ENCODE measurements around the gene BSPRY.

BSPRY gene

GRCh38 chr9:113307396-113307975 lies 41.9 kb upstream of the BSPRY start:
- CTCF ChIA-PET: interaction anchor here (1.0 to 7.0 kb wide), 9 partner anchors 8 to 353 kb away, joined by 3 to 132 read pairs (median 8); partner anchors contain the start of genes C9orf43, POLE3 and WDR31
- POLR2A ChIA-PET: no interaction called here
- DNase-seq (ENCODE audit: low read depth, low spot score): no peak
- TF ChIP-seq CTCF (IDR thresholded peaks at IDR 0.05; ENCODE audit: insufficient read depth, low read length, missing control alignments): no peak
- no peak overlapping the region for H3K4me3 ChIP-seq (ENCODE audit: low read depth, low read length)

DNA sequence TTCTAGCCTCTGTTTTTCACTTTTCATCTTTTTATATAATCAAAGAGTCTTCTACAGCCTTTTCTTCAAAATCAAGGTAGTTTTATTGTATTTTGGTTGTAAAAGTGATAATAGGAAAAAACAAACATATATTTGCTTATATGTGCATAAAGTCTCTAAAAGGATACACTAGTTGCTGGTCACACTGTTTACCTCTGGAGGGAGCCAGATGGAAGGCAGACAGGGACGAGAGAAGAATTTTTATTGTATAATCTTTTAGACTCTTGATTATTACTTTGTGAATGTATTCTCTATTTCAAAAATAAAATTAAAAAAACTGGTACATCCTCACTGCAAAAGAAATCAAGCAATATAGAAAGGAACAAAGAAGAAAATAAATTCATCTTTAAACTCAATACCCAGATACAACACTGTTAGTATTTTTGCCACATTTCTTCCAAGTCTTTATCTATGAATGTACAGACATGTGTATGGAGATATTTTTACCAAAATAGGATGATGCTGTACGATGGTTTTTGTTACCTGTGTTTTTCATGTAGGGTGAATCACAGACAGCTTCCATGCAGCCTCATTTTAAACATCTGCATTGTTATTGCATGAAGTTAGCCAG lies 40.0 kb upstream of the BSPRY start:
- DNase-seq (ENCODE audit: low read depth, low spot score): no peak
- H3K4me3 ChIP-seq (ENCODE audit: low read depth, low read length): no peak overlapping the region
- peak; percentile 55 for TF ChIP-seq CTCF (IDR thresholded peaks at IDR 0.05; ENCODE audit: insufficient read depth, low read length, missing control alignments)
- ChIA-PET POLR2A (no interaction called here), CTCF (interaction anchor here (0.7 to 7.0 kb wide), 16 partner anchors 9 to 741 kb away, joined by 3 to 132 read pairs (median 7); partner anchors contain the start of genes ALAD, BSPRY, C9orf43 and POLE3)

DNA sequence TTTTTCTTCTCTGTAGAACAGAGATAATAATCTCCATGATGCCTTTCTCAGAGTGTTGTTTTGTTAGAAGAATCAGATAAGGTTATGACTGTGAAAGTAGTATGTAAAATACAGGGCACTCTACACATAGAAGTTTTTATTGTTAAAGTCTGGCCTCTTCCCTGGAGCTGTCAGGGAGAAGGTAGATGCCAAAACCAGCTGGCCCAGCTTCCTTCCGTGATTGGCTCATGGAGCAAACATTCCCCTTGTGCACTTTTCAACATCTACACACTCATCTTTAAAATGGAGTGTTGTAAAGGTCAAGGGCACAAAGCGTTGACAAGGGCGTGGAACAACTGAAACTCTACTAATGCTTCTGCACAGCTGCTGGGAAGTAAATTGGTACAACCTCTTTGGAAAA lies 38.8 kb upstream of the BSPRY start:
- POLR2A ChIA-PET: no interaction called here
- CTCF ChIA-PET: interaction anchor here (1.0 to 7.0 kb wide), 14 partner anchors 9 to 346 kb away, joined by 3 to 132 read pairs (median 10); partner anchors contain the start of genes ALAD, BSPRY, C9orf43 and CDC26
- DNase-seq (ENCODE audit: low read depth, low spot score): no peak
- no peak overlapping the region for H3K4me3 ChIP-seq (ENCODE audit: low read depth, low read length)
- no peak for TF ChIP-seq CTCF (IDR thresholded peaks at IDR 0.05; ENCODE audit: insufficient read depth, low read length, missing control alignments)

- ChIA-PET CTCF (interaction anchor here (0.6 to 7.0 kb wide), 15 partner anchors 9 to 344 kb away, joined by 3 to 132 read pairs (median 4); partner anchors contain the start of genes ALAD, BSPRY, C9orf43 and POLE3), POLR2A (no interaction called here)
- TF ChIP-seq CTCF (IDR thresholded peaks at IDR 0.05; ENCODE audit: insufficient read depth, low read length, missing control alignments): no peak
Measured at GRCh38 chr9:113311961-113312360, 37.4 kb upstream of the BSPRY start.

DNA sequence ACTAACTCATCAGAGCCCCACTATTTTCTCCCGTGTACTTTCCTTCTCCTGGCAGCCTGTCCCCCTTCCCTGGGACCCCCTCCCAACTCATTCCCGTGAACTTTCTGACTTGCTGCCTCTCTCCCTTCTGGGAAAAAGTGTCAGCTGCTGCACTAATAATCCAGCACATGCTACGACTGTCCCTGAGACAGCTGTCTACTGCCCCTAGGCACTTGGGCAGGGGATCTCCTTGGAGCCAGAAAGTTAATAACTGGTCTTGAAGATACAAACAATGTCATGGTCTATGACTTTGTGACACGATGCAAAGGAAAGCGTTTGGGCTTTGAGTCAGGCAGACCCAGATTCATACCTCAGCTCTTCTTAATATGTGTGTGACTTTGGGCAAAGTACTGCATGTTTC lies 36.1 kb upstream of the BSPRY start:
- POLR2A ChIA-PET: no interaction called here
- no peak overlapping the region for H3K4me3 ChIP-seq (ENCODE audit: low read depth, low read length)
- TF ChIP-seq CTCF (IDR thresholded peaks at IDR 0.05; ENCODE audit: insufficient read depth, low read length, missing control alignments): no peak
- DNase-seq (ENCODE audit: low read depth, low spot score): no peak
- CTCF ChIA-PET: interaction anchor here (0.6 to 7.0 kb wide), 2 partner anchors 77 to 93 kb away, joined by 3 to 132 read pairs; partner anchors contain the start of genes C9orf43 and POLE3

More at GRCh38 chr9:113311961-113312360, 37.4 kb upstream of the BSPRY start:
- H3K4me3 ChIP-seq (ENCODE audit: low read depth, low read length): no peak overlapping the region
- no peak for DNase-seq (ENCODE audit: low read depth, low spot score)

DNA sequence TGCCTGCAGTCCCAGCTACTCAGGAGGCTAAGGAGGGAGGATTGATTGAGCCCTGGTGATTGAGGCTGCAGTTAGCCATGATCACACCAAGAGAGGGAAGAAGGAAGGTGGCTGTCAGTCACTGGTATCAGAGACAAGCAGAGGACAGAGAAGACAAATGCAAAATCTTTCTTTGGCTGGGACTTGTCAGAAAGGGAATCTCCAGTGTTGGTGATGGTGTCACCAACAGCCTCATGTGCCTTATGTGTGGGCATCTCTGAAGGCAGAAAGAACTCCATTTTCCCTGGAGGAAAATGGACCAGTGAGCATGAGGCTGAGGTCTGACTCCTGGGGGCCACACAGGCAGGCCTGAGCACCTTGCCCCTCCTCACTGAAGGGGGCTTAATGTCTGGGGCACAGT lies 34.1 kb upstream of the BSPRY start:
- no peak for DNase-seq (ENCODE audit: low read depth, low spot score)
- H3K4me3 ChIP-seq (ENCODE audit: low read depth, low read length): no peak overlapping the region
- CTCF ChIA-PET: interaction anchor here (1.4 to 1.5 kb wide), 3 partner anchors 7 to 86 kb away, joined by 3 read pairs; partner anchors contain the start of genes ALAD and CDC26
- POLR2A ChIA-PET: no interaction called here
- no peak for TF ChIP-seq CTCF (IDR thresholded peaks at IDR 0.05; ENCODE audit: insufficient read depth, low read length, missing control alignments)
